22Rv1 (cell line): Measurements from ENCODE around the gene PSG5.

ENCODE experiments used
- ZFX ChIP-seq: fragments of 450-650 bp; IDR thresholded peaks from 2 replicates; pipeline ENCODE4 v1.6.1; 2017; ENCODE audit warnings: antibody characterized with exemption, borderline replicate concordance
- TF ChIP-seq, protein P1 (sequence below): fragments of 450-650 bp; IDR thresholded peaks from 2 replicates; pipeline ENCODE4 v1.5.1; 2017; ENCODE audit warnings: mild to moderate bottlenecking

DNA sequence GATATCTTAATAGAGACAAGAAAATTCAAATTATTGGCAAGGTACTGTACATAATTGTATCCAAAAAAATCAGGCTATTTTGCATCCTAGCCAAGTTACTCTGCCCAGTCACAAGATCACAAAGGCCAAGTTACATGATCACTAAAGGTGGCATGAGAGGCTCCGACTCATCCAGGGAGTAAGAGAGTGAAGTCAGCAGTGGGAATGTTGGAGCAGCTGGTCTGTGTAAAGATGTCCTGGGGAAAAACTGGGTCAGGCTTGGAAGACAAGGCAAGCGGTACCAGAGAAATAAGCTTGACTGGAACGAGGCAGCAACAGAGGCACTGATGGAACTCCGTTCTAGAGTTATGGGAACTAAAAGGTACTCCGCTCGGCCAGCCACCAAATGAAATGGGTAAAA is 53.6 kb downstream of the PSG5 start:
- TF ChIP-seq, protein P1, sequence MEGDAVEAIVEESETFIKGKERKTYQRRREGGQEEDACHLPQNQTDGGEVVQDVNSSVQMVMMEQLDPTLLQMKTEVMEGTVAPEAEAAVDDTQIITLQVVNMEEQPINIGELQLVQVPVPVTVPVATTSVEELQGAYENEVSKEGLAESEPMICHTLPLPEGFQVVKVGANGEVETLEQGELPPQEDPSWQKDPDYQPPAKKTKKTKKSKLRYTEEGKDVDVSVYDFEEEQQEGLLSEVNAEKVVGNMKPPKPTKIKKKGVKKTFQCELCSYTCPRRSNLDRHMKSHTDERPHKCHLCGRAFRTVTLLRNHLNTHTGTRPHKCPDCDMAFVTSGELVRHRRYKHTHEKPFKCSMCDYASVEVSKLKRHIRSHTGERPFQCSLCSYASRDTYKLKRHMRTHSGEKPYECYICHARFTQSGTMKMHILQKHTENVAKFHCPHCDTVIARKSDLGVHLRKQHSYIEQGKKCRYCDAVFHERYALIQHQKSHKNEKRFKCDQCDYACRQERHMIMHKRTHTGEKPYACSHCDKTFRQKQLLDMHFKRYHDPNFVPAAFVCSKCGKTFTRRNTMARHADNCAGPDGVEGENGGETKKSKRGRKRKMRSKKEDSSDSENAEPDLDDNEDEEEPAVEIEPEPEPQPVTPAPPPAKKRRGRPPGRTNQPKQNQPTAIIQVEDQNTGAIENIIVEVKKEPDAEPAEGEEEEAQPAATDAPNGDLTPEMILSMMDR: no peak
- no peak for TF ChIP-seq ZFX
